ENCODE measurements around the gene ABCC8. TPM values are rescaled to one million over a fixed set of nuclear protein-coding genes. Genes with fewer than 3 reads are reported as not detected.

Gene ABCC8
- total and polyA plus RNA-seq, 9 of the 15 experiments (the other 6 are each of a cell fraction or from before 2014, with no cell fraction given): not detected

DNA sequence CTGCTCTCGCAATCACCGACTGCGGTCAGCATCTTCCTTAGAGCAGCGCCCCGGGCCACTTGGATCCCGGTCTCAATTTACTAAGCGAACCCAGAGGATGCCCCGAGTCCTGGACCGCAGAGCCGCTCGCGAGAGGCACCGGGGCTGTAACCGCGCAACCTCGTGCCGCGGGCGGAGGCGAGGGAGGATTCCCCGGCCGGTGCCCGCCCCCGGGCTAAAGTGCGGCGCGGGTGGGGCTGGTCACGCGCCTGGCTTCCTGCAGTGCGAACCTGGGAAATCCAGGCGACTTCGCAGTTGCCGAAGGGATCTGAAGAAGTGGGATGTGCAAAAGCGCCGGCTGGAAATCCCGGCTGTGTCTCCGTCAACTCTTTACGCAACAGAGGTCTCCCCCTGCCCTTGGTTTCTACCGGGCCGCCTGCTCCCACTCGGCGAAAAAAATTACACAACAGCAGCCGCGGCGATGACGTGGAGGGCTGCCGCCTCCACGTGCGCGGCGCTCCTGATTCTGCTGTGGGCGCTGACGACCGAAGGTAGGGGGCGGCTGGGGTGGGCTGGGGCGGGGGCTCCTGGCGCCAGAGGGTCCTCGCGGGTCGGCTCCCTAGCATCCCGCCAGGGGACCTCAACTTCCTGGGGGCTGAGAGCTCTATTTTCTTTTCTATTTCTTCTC, 125.0 kb downstream of the ABCC8 start, which contains the start of gene NCR3LG1 (continued):
- TF ChIP-seq, protein P1, sequence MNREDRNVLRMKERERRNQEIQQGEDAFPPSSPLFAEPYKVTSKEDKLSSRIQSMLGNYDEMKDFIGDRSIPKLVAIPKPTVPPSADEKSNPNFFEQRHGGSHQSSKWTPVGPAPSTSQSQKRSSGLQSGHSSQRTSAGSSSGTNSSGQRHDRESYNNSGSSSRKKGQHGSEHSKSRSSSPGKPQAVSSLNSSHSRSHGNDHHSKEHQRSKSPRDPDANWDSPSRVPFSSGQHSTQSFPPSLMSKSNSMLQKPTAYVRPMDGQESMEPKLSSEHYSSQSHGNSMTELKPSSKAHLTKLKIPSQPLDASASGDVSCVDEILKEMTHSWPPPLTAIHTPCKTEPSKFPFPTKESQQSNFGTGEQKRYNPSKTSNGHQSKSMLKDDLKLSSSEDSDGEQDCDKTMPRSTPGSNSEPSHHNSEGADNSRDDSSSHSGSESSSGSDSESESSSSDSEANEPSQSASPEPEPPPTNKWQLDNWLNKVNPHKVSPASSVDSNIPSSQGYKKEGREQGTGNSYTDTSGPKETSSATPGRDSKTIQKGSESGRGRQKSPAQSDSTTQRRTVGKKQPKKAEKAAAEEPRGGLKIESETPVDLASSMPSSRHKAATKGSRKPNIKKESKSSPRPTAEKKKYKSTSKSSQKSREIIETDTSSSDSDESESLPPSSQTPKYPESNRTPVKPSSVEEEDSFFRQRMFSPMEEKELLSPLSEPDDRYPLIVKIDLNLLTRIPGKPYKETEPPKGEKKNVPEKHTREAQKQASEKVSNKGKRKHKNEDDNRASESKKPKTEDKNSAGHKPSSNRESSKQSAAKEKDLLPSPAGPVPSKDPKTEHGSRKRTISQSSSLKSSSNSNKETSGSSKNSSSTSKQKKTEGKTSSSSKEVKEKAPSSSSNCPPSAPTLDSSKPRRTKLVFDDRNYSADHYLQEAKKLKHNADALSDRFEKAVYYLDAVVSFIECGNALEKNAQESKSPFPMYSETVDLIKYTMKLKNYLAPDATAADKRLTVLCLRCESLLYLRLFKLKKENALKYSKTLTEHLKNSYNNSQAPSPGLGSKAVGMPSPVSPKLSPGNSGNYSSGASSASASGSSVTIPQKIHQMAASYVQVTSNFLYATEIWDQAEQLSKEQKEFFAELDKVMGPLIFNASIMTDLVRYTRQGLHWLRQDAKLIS (CRISPR knock-in tag; IDR thresholded peaks at IDR 0.05): no peak
- TF ChIP-seq, protein P2, sequence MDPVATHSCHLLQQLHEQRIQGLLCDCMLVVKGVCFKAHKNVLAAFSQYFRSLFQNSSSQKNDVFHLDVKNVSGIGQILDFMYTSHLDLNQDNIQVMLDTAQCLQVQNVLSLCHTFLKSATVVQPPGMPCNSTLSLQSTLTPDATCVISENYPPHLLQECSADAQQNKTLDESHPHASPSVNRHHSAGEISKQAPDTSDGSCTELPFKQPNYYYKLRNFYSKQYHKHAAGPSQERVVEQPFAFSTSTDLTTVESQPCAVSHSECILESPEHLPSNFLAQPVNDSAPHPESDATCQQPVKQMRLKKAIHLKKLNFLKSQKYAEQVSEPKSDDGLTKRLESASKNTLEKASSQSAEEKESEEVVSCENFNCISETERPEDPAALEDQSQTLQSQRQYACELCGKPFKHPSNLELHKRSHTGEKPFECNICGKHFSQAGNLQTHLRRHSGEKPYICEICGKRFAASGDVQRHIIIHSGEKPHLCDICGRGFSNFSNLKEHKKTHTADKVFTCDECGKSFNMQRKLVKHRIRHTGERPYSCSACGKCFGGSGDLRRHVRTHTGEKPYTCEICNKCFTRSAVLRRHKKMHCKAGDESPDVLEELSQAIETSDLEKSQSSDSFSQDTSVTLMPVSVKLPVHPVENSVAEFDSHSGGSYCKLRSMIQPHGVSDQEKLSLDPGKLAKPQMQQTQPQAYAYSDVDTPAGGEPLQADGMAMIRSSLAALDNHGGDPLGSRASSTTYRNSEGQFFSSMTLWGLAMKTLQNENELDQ (CRISPR knock-in tag; IDR thresholded peaks at IDR 0.05; ENCODE audit: borderline replicate concordance): no peak
- peak; percentile 83 for TF ChIP-seq BHLHE40 (IDR thresholded peaks at IDR 0.05; ENCODE audit: low read length)
- TF ChIP-seq, protein P3, sequence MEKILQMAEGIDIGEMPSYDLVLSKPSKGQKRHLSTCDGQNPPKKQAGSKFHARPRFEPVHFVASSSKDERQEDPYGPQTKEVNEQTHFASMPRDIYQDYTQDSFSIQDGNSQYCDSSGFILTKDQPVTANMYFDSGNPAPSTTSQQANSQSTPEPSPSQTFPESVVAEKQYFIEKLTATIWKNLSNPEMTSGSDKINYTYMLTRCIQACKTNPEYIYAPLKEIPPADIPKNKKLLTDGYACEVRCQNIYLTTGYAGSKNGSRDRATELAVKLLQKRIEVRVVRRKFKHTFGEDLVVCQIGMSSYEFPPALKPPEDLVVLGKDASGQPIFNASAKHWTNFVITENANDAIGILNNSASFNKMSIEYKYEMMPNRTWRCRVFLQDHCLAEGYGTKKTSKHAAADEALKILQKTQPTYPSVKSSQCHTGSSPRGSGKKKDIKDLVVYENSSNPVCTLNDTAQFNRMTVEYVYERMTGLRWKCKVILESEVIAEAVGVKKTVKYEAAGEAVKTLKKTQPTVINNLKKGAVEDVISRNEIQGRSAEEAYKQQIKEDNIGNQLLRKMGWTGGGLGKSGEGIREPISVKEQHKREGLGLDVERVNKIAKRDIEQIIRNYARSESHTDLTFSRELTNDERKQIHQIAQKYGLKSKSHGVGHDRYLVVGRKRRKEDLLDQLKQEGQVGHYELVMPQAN (IDR thresholded peaks at IDR 0.05; ENCODE audit: borderline replicate concordance): no peak
- TF ChIP-seq, protein P4, sequence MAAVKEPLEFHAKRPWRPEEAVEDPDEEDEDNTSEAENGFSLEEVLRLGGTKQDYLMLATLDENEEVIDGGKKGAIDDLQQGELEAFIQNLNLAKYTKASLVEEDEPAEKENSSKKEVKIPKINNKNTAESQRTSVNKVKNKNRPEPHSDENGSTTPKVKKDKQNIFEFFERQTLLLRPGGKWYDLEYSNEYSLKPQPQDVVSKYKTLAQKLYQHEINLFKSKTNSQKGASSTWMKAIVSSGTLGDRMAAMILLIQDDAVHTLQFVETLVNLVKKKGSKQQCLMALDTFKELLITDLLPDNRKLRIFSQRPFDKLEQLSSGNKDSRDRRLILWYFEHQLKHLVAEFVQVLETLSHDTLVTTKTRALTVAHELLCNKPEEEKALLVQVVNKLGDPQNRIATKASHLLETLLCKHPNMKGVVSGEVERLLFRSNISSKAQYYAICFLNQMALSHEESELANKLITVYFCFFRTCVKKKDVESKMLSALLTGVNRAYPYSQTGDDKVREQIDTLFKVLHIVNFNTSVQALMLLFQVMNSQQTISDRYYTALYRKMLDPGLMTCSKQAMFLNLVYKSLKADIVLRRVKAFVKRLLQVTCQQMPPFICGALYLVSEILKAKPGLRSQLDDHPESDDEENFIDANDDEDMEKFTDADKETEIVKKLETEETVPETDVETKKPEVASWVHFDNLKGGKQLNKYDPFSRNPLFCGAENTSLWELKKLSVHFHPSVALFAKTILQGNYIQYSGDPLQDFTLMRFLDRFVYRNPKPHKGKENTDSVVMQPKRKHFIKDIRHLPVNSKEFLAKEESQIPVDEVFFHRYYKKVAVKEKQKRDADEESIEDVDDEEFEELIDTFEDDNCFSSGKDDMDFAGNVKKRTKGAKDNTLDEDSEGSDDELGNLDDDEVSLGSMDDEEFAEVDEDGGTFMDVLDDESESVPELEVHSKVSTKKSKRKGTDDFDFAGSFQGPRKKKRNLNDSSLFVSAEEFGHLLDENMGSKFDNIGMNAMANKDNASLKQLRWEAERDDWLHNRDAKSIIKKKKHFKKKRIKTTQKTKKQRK (IDR thresholded peaks at IDR 0.05; ENCODE audit: borderline replicate concordance, low read depth, low read length): no peak
- TF ChIP-seq, protein P5, sequence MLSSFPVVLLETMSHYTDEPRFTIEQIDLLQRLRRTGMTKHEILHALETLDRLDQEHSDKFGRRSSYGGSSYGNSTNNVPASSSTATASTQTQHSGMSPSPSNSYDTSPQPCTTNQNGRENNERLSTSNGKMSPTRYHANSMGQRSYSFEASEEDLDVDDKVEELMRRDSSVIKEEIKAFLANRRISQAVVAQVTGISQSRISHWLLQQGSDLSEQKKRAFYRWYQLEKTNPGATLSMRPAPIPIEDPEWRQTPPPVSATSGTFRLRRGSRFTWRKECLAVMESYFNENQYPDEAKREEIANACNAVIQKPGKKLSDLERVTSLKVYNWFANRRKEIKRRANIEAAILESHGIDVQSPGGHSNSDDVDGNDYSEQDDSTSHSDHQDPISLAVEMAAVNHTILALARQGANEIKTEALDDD (IDR thresholded peaks at IDR 0.05): no peak
- TF ChIP-seq RBBP5 (IDR thresholded peaks at IDR 0.05; ENCODE audit: borderline replicate concordance, insufficient read depth, low read length, poor library complexity, severe bottlenecking): peak; percentile 45
- no peak for TF ChIP-seq ZNF324 (CRISPR knock-in tag; IDR thresholded peaks at IDR 0.05)
- no peak for TF ChIP-seq TGIF2 (CRISPR knock-in tag; IDR thresholded peaks at IDR 0.05)
- TF ChIP-seq, protein P6, sequence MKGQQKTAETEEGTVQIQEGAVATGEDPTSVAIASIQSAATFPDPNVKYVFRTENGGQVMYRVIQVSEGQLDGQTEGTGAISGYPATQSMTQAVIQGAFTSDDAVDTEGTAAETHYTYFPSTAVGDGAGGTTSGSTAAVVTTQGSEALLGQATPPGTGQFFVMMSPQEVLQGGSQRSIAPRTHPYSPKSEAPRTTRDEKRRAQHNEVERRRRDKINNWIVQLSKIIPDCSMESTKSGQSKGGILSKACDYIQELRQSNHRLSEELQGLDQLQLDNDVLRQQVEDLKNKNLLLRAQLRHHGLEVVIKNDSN (CRISPR knock-in tag; IDR thresholded peaks at IDR 0.05): peak; percentile 72
- TF ChIP-seq, protein P7, sequence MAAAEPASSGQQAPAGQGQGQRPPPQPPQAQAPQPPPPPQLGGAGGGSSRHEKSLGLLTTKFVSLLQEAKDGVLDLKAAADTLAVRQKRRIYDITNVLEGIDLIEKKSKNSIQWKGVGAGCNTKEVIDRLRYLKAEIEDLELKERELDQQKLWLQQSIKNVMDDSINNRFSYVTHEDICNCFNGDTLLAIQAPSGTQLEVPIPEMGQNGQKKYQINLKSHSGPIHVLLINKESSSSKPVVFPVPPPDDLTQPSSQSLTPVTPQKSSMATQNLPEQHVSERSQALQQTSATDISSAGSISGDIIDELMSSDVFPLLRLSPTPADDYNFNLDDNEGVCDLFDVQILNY (CRISPR knock-in tag; IDR thresholded peaks at IDR 0.05): no peak
